Osteocyte (in vitro differentiated cells): ENCODE measurements around the gene ABLIM2. TPM values are rescaled to one million over a fixed set of nuclear protein-coding genes. Genes with fewer than 3 reads are reported as not detected.

Experiments used
- DNase-seq: peaks from one replicate; pipeline ENCODE4 v3.0.0; 2021; ENCODE audit warnings: mixed read lengths; ENCODE audit not compliant: unreplicated experiment; ENCODE audit errors: extremely low spot score
- H3K27ac Mint-ChIP-seq: one replicate; pipeline ENCODE4 v1.8.0; 2021; ENCODE audit warnings: mild to moderate bottlenecking, mixed read lengths; ENCODE audit not compliant: unreplicated experiment
- H3K27me3 Mint-ChIP-seq: one replicate; pipeline ENCODE4 v1.8.0; 2021; ENCODE audit warnings: mixed read lengths; ENCODE audit not compliant: unreplicated experiment
- H3K36me3 Mint-ChIP-seq: one replicate; pipeline ENCODE4 v1.8.0; 2021; ENCODE audit warnings: mixed read lengths; ENCODE audit not compliant: unreplicated experiment
- H3K4me1 Mint-ChIP-seq: one replicate; pipeline ENCODE4 v1.8.0; 2021; ENCODE audit warnings: mixed read lengths; ENCODE audit not compliant: unreplicated experiment
- H3K4me3 Mint-ChIP-seq: one replicate; pipeline ENCODE4 v1.8.0; 2021; ENCODE audit warnings: mild to moderate bottlenecking, moderate library complexity, mixed read lengths; ENCODE audit not compliant: unreplicated experiment
- H3K9me3 Mint-ChIP-seq: one replicate; pipeline ENCODE4 v1.8.0; 2021; ENCODE audit warnings: mixed read lengths; ENCODE audit not compliant: unreplicated experiment
- CTCF ChIP-seq: fragments of 200-600 bp; sonication (generic); IDR thresholded peaks from 2 replicates; pipeline ENCODE4 v1.5.0; 2021; ENCODE audit warnings: antibody characterized with exemption, mild to moderate bottlenecking, moderate library complexity
- total RNA-seq: library from RNA; stranded (reverse); gene quantifications from 2 replicates; pipeline ENCODE4 v1.2.1, GENCODE V29; 2021

The ABLIM2 gene
- total RNA-seq, 1 donor from 2014 or later: 0.24 TPM

GRCh38 chr4:8192748-8193738 lies 34.4 kb upstream of the ABLIM2 start:
- Mint-ChIP-seq H3K27ac (no peak overlapping the region), H3K4me1 (peaks cover 24% of the 10 kb centered on the region), H3K36me3 (no peaks in the 10 kb centered on the region), H3K9me3 (no peaks in the 10 kb centered on the region), H3K4me3 (no peak overlapping the region), H3K27me3 (peaks cover 12% of the 10 kb centered on the region)
- no peak for DNase-seq
- peak; percentile 37 for TF ChIP-seq CTCF

- H3K9me3 Mint-ChIP-seq: no peaks in the 10 kb centered on the region
- no peak for TF ChIP-seq CTCF
- H3K27ac Mint-ChIP-seq: peak overlapping the region; percentile 62
- H3K27me3 Mint-ChIP-seq: peaks cover 12% of the 10 kb centered on the region
- H3K4me1 Mint-ChIP-seq: peaks cover 31% of the 10 kb centered on the region
- H3K36me3 Mint-ChIP-seq: no peaks in the 10 kb centered on the region
- no peak for DNase-seq
- H3K4me3 Mint-ChIP-seq: no peak overlapping the region
Observed at GRCh38 chr4:8191136-8191747, 32.6 kb upstream of the ABLIM2 start.

- Mint-ChIP-seq H3K27me3 (peaks cover 7% of the 10 kb centered on the region), H3K4me1 (peaks cover 45% of the 10 kb centered on the region), H3K36me3 (no peaks in the 10 kb centered on the region), H3K9me3 (no peaks in the 10 kb centered on the region), H3K4me3 (no peak overlapping the region), H3K27ac (no peak overlapping the region)
- no peak for DNase-seq
- no peak for TF ChIP-seq CTCF
Observed at GRCh38 chr4:8189551-8190466, 31.2 kb upstream of the ABLIM2 start.

GRCh38 chr4:8188743-8189550 lies 30.3 kb upstream of the ABLIM2 start:
- Mint-ChIP-seq H3K27ac (no peak overlapping the region), H3K4me1 (peaks cover 51% of the 10 kb centered on the region), H3K9me3 (no peaks in the 10 kb centered on the region), H3K36me3 (no peaks in the 10 kb centered on the region), H3K27me3 (peaks cover 7% of the 10 kb centered on the region), H3K4me3 (no peak overlapping the region)
- DNase-seq: no peak
- TF ChIP-seq CTCF: no peak
